Hepatocyte (in vitro differentiated cells): ENCODE data around the gene CXCR5. TPM values are rescaled to one million over a fixed set of nuclear protein-coding genes. Genes with fewer than 3 reads are reported as not detected.

Experiments used
- DNase-seq: peaks from one replicate; pipeline ENCODE4 v3.0.0-alpha.2; 2016; ENCODE audit warnings: low spot score
- H2AFZ ChIP-seq: fragments of 200-600 bp; sonication (generic); 2 replicates; pipeline ENCODE4 v1.6.0; 2016; ENCODE audit warnings: antibody characterized with exemption, mild to moderate bottlenecking
- H3K27ac ChIP-seq: fragments of 200-600 bp; sonication (generic); 2 replicates; pipeline ENCODE4 v1.5.1; 2016; ENCODE audit warnings: mild to moderate bottlenecking
- H3K27me3 ChIP-seq: fragments of 200-600 bp; sonication (generic); 2 replicates; pipeline ENCODE4 v1.6.1; 2016
- H3K36me3 ChIP-seq: fragments of 200-600 bp; sonication (generic); replicated peaks from 2 replicates; pipeline ENCODE4 v1.5.1; 2016; ENCODE audit warnings: low read depth; ENCODE audit not compliant: insufficient read depth
- H3K4me1 ChIP-seq: fragments of 200-600 bp; sonication (generic); 2 replicates; pipeline ENCODE4 v1.5.1; 2016; ENCODE audit warnings: mild to moderate bottlenecking, moderate library complexity; ENCODE audit not compliant: insufficient read depth
- H3K4me2 ChIP-seq: fragments of 200-600 bp; sonication (generic); 2 replicates; pipeline ENCODE4 v1.6.0; 2016
- H3K4me3 ChIP-seq: fragments of 200-600 bp; sonication (generic); 2 replicates; pipeline ENCODE4 v1.5.1; 2016; ENCODE audit warnings: mild to moderate bottlenecking
- H3K79me2 ChIP-seq: fragments of 200-600 bp; sonication (generic); 2 replicates; pipeline ENCODE4 v1.6.0; 2017; ENCODE audit warnings: mild to moderate bottlenecking
- H3K9me2 ChIP-seq: fragments of 200-600 bp; sonication (generic); replicated peaks from 2 replicates; pipeline ENCODE4 v1.6.0; 2017; ENCODE audit warnings: mild to moderate bottlenecking; ENCODE audit not compliant: insufficient read depth
- H3K9me3 ChIP-seq: fragments of 200-600 bp; sonication (generic); 2 replicates; pipeline ENCODE4 v1.5.1; 2016; ENCODE audit warnings: low read depth, mild to moderate bottlenecking
- H4K20me1 ChIP-seq: fragments of 200-600 bp; sonication (generic); 2 replicates; pipeline ENCODE4 v1.6.0; 2016; ENCODE audit warnings: mild to moderate bottlenecking; ENCODE audit not compliant: insufficient read depth, poor library complexity, severe bottlenecking
- CTCF ChIP-seq: fragments of 200-600 bp; sonication (generic); IDR thresholded peaks from 2 replicates; pipeline ENCODE4 v1.5.1; 2016; ENCODE audit warnings: antibody characterized with exemption, mild to moderate bottlenecking; ENCODE audit not compliant: poor library complexity
- EZH2 ChIP-seq: fragments of 200-600 bp; sonication (generic); IDR thresholded peaks from 2 replicates; pipeline ENCODE4 v1.6.1; 2016; ENCODE audit warnings: antibody characterized with exemption, mild to moderate bottlenecking, borderline replicate concordance
- EZH2phosphoT487 ChIP-seq: fragments of 200-600 bp; sonication (generic); IDR thresholded peaks from one replicate; pipeline ENCODE4 v1.6.1; 2018; ENCODE audit warnings: antibody characterized with exemption, mild to moderate bottlenecking, low read depth, moderate library complexity; ENCODE audit not compliant: unreplicated experiment, severe bottlenecking
- WGBS: methylation state at CpG from one replicate; pipeline ENCODE4 v1.1.6; 2016; ENCODE audit warnings: low lambda C conversion rate; ENCODE audit errors: missing lambda C conversion rate; 5-methylcytosine and 5-hydroxymethylcytosine counted together
- polyA plus RNA-seq: library from polyadenylated mRNA; unstranded; fragments of >200 nt; fragmentation: Nextera tagmentation; extraction: Ambion mirVana; gene quantifications from 2 replicates; pipeline ENCODE4 v1.2.1, GENCODE V29; 2016
- total RNA-seq: library from RNA; depleted of rRNA; stranded (reverse); fragments of >200 nt; gene quantifications from 2 replicates; pipeline ENCODE4 v1.2.3, GENCODE V29; 2014

CXCR5 gene
- total and polyA plus RNA-seq, 2 experiments from 2014 or later, result 0.11 TPM; not detected in 1

- Histone ChIP-seq H3K27ac (peak overlapping the region; percentile 99), H3K27me3 (no peaks in the 10 kb centered on the region), H3K79me2 (peaks cover 62% of the 10 kb centered on the region), H3K4me3 (peak overlapping the region; percentile 73), H4K20me1 (peaks cover 34% of the 10 kb centered on the region), H3K4me1 (peaks cover 33% of the 10 kb centered on the region), H3K36me3 (no peaks in the 10 kb centered on the region), H3K9me3 (no peaks in the 10 kb centered on the region), H3K4me2 (peak overlapping the region; percentile 94), H2AFZ (no peak overlapping the region), H3K9me2 (no peaks in the 10 kb centered on the region)
- 3% methylated on average over 42 of the region's 45 CpGs for WGBS
- DNase-seq, result peak; percentile 78
- TF ChIP-seq EZH2 (no peak), EZH2phosphoT487 (no peak), CTCF (no peak)
Measured at GRCh38 chr11:118924591-118925585, 41.2 kb downstream of the CXCR5 start.

DNA sequence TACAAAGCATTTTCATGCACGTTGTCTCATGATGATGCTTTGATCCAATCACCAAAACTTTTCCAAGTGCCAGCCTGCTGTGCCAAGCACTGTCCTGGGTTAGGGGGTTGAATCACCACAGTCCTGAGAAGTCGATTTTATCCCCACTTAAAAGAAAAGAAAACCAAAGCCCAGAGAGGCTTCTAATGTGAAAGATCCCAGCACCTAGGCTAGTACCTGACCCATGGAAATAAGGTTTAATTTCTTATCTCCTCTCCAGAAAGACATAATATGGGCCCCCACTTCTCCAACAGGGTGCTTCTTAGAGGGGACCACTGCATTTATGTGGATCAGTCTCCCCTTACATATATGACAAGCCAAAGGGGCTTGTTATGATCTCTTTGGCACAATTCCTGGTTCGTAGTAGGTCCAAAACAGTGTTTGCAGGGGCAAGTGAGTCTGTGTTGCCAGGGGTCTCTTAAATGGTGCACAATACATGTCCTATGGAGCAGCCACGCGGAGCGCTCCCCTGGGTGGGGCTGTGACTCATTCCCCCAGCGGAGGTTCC, 43.9 kb downstream of the CXCR5 start:
- peaks cover 37% of the 10 kb centered on the region for H3K79me2 ChIP-seq
- H3K27ac ChIP-seq, result peak overlapping the region; percentile 90
- WGBS, result 19% methylated on average over 7 of the region's 7 CpGs
- no peaks in the 10 kb centered on the region for H3K36me3 ChIP-seq
- H2AFZ ChIP-seq, result no peak overlapping the region
- peaks cover 14% of the 10 kb centered on the region for H4K20me1 ChIP-seq
- DNase-seq, result peak; percentile 6
- no peak for TF ChIP-seq CTCF
- TF ChIP-seq EZH2, result no peak
- TF ChIP-seq EZH2phosphoT487, result no peak
- H3K9me2 ChIP-seq, result no peaks in the 10 kb centered on the region
- H3K9me3 ChIP-seq, result no peaks in the 10 kb centered on the region
- H3K4me2 ChIP-seq, result peak overlapping the region; percentile 92
- H3K4me3 ChIP-seq, result no peak overlapping the region
- H3K27me3 ChIP-seq, result no peaks in the 10 kb centered on the region
- H3K4me1 ChIP-seq, result peaks cover 18% of the 10 kb centered on the region

DNA sequence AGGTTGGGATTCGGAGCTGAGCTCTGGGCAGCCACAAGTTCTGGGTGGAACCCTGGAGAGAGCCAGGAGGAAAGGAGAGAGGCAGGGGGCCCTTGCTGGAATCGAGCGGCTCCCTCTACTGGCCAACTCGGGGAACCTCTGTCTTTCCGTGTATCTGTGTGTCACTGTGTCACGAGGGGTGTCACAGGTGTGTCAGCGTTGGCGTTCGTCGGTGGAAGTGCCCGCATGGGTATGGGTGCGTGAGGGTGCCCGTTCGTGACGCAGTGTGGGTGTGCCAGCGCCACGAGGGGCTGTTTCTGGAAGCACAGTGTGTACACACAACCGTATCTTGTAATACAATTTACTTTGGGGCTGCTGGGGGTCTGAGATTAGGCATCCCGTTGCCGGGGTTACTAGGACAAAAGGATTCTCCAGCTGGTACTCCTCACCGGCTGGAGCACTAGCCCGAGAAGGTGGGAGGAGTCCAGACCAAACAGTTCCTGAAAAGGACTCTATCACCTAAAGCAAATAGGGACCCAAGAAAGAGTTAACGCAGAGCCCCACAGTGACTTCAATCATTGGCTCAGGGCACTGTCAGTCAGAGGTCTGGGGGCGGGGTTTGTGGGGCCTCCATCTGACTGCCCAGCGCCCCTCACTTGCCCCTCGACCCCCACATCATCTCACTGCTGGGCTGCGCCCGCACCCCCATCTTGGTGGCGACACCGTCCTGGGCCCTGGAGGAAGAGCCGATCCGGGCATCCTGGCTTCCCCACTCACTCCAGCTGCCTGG, 44.6 kb downstream of the CXCR5 start:
- no peaks in the 10 kb centered on the region for H3K9me3 ChIP-seq
- TF ChIP-seq CTCF (peak; percentile 96), EZH2 (no peak)
- H3K4me3 ChIP-seq, result peak overlapping the region; percentile 73
- peak overlapping the region; percentile 98 for H3K27ac ChIP-seq
- H3K27me3 ChIP-seq, result no peaks in the 10 kb centered on the region
- H4K20me1 ChIP-seq, result peaks cover 7% of the 10 kb centered on the region
- no peaks in the 10 kb centered on the region for H3K9me2 ChIP-seq
- under 1% methylated on average over 32 of the region's 32 CpGs for WGBS
- H3K36me3 ChIP-seq, result no peaks in the 10 kb centered on the region
- H3K4me2 ChIP-seq, result peak overlapping the region; percentile 92
- H3K79me2 ChIP-seq, result peaks cover 30% of the 10 kb centered on the region
- H2AFZ ChIP-seq, result peak overlapping the region; percentile 70
- peak; percentile 96 for DNase-seq
- peaks cover 21% of the 10 kb centered on the region for H3K4me1 ChIP-seq
